SKM-1 (cell line): Measurements from ENCODE around the gene ARID1B.

Experiments used
- DNase-seq: peaks from one replicate; lab custom pipeline; 2025; ENCODE audit not compliant: unreplicated experiment; lab: John Stamatoyannopoulos, UW

Gene ARID1B

DNA sequence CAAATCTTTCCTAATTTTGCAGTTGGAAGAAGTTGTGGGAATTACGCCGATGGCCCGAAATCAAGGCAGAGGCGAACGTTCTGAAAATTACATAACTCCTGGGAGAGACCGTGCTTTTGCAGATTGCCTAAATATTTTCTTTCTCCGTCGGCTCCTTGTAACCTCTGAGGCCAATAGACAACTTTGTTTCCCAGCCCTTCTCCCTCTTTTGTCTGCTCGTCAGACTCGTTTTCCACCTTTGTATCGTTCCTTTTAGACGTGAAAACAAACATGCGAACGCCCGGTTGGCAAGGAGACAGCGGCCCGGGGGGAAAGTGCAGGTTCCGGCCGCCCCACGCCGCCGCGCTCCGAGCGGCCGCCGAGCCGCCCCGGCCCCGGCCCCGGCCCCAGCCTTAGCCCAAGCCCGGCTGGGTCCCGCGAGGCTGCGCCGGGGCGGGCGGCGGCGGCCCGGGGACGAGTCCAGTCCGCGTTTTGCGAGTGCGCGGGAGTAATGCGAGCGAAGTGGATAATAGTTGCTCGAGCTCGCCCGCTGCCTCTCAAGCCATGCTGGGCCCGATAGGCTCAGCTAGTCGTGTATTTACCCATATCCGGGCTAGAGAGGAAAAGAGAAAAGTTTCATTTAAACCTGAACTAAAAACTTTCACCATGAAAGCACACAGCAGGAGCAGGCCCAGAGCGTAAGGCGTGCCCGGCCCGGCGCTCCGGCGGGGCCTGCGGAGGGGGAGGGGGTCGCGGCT, at the start of gene ARID1B:
TSS of gene ARID1B (plus strand) at position 539 of the 737 bp plus-strand sequence. CDS start 303 bp downstream, outside the sequence.
- DNase-seq: peak; percentile 60

DNA sequence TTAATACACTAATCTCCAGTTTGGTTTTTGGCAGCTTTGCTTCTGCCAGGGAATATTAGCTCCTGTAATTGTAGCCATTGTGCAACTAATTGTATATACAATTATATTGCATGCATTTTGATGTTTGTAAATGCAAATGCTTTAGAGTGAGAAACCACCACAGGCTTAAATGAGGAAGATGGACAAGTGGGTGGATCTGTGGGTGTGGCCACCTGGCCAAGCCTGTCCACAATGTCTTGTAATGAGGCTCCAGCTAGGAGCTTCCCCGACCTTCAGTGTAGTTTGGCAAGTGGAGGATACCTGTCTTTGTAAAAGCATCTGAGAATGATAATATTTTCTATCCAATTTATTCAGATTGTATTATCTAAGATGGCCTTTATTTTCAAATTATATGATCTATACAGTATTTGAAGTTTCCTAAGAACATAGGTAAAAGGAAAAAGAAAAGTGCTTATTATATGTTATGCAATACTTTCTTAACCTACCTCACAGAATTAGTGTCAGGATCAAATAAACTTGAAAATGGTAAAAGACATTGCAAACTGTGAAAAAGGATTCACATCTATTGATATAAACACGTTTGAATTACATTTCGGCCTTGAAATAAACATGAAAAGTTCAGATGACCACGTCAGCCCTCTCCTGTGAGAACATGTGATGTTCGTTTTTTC, 49.3 kb upstream of the ARID1B start:
- no peak for DNase-seq

DNA sequence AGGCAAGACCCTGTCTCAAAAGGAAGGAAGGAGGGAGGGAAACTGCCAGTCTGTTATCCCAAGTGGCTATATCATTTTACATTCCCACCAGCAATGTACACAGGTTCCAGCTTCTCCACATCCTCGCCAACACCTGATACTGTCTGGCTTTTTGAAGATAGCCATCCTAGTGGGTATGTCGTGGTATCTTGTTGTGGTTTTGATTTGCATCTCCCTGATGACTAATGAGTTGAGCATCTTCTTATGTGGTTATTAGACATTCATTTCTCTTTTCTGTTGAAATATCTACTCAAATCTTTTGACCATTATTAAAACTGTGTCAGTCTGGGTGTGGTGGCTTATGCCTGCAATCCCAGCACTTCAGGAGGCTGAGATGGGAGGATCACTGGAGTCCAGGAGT, 47.9 kb upstream of the ARID1B start:
- DNase-seq: no peak

DNA sequence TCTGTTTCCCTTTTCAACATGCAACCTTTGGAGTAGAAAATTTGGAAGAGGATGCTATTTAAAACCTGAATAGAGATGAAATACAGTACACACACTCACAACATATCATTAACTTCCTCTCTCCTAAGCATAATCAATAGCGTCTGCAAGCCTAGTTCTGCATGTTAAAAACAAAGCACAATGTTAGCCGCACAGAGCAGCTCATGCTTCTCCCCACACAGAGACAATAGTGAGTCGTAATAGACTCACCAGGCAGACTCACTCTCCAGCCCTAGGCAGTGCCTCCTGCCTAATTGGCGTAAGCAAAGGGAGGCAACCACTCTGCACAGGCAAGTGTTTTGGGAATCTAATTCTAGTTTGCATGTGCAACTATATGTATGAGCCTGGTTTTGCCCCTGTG, 45.8 kb upstream of the ARID1B start:
- no peak for DNase-seq

DNA sequence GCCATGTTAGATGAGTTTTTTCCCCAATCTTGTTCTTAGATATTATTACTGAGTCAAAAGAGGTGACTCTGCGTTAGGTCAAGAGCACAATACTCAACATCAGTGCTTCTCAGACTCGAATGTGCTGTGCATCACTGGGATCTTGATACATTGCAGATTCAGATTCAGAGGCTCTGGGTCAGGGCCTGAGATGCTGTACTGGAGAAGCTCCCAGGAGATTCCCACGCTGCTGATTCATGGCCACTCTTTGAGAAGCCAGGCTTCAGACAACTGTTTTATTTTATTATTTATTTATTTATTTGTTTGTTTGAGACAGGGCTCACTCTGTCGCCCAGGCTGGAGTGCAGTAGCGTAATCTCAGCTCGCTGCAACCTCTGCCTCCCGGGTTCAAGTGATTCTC, 41.4 kb upstream of the ARID1B start:
- no peak for DNase-seq

DNA sequence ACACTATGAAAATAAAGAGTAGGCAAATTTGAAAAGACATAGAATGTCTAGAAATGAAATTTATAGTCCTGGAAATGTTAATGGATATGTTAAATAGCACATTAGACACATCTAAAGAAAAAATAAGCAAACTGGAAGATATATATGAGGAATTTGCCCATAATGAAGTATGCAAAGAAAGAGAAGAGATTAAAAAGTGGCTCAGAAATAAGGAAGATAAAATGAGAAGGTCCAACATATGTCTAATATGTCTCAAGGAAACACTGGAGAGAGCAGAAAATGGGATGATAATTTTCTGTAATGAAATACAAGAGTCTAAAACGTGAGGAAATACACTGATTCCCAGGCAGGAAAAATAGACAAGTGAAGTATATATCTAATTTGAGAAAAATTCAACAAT, 36.6 kb upstream of the ARID1B start:
- no peak for DNase-seq

DNA sequence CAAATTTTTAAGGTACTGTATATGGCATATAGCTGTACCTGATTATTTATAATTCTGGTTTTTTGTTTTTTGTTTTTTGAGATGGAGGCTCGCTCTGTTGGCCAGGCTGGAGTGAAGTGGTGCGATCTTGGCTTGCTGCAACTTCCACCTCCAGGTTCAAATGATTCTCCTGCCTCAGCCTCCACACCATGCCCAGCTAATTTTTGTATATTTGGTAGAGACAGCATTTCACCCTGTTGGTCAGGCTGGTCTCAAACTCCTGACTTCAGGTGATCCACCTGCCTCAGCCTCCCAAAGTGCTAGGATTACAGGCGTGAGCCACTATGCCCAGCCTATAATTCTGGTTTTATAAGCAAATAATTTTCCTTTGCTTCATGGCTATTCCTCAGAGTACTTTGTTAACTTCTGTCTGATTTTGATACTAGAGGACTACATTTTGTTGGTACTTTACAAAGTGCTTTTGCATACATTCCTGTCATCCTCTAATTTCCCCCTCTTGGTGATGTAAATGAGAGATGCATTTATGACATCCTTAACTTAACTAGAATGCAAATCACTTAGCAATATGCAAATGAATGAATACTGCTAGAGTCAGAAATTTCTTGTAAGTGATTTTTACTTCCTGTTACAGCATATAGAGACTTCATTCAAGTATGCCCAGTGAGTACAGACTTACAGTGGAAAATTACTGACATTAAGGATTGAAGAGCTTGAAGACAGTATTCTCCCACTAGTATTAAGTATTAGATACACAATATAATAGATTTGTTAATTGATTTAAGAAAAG, 35.7 kb upstream of the ARID1B start:
- DNase-seq: no peak

DNA sequence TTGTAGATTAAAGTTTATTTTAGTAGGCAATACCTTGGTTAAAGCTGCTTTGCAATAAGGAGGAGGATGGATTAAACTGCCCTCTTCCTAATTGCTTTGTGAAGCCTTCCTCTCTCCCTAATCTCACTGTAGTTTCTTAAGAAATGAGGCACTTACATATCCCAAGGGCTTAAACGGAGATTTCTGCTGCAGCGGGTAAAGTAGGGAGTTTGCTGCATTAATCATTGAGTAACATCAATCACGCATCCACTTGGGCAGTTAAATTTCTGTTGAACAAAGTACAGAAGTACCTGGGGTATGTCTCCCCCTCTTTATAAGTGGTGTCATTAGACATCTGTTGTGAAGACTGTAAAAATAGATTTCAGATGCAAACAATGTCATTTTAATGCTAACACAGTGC, 29.5 kb upstream of the ARID1B start:
- no peak for DNase-seq

DNA sequence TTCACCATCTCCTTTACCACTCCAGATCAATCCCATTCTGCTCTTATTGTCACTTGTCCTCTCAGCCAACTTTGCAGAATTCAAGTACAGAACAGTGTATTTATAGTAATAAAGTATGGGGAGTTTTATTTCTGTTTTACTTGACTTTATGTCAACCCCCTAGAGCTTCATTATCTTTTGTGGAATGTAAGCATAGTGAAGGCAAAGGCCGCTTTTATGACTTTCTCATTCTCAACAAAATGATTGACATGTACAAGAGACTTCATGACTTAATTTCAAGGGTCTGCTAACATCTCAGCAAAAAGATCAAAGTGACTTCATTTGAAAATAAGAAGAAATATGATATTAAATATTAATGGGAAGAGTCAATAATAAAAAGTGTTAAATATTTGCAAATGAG, 28.7 kb upstream of the ARID1B start:
- no peak for DNase-seq

DNA sequence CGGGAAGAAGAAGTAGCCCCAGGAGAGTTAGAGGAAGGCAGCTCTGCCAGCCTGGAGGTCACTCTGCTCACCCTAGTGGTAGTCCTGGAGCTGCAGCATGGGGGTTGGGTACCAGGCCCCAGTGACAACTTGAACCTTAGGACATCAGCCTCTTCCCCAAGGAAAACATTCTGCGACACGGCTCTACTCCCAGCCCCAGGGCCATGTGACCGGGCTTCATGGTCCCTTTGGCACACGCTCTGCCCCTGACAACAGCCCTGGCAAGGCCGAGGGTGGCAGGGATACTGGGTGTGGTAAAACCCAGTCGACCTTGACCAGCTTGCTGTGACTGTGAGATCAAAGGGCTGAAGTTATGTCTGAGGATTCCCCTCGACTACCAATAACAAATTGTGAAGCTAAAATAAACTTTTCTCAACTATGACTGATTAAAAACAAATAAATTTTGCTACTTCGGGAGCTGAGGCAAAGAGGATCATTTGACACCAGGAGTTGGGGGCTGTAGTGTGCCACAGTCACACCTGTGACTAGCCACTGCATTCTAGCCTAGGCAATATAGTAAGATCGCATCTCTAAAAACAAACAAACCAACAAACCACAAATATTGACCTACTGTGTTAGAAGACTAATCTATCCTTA, 24.4 kb upstream of the ARID1B start:
- DNase-seq: no peak

DNA sequence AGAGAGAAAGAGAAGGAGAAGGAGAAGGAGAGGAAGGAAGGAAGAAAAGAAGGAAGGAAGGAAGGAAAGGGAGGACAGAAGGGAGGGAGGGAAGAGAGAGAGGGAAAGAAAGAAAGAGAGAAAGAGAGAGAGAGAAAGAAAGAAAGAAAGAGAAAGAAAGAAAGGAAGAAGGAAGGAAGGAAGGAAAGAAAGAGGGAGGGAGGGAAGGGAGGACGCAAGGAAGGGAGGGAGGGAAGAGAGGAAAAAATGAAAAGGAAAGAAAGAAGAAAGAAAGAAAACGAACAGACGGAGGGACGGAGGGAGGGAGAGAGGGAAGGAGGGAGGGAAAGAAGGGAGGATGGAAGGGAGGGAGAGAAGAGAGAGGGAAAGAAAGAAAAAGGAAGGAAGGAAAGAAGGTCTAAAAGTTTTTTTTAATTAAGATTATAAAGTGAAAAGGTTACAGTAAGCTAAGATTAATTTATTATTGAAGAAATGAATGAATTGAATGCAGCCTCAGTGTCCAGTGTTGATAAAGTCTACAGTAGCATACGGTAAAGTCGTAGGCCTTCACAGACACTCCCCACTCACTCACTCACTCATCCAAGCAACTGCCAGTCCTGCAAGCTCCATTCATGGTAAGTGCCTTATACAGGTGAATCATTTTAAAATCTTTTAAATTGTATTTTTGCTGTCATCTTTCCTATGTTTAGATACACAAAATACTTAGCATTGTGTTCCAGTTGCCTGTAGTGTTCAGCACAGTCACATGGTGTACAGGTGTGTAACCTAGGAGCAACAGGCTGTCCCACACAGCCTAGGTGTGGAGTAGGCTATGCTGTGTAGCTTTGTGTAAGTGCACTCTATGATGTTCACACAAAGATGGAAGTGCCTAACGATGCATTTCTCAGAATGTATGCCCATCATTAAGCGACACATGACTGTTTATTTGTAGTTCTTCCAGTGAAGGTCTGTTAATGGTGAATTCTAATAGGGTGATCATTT, 20.3 kb upstream of the ARID1B start:
- no peak for DNase-seq

DNA sequence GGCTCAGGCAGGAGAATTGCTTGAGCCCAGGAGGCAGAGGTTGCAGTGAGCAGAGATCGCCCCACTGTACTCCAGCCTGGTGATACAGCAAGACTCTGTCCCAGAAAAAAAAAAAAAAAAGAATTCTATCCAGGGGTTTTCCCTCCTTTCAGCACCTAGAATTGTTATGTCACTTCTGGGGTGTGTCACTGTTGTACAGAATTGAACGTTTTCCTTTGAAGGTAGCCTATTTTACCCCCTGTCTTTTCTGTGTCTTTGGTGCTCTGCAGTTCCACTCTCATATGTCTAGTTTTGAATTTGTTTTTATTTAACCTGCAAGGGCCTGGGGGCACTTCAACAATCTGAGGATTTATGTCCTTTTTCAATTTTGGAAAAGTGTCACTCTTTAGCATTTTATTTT, 19.3 kb upstream of the ARID1B start:
- no peak for DNase-seq

DNA sequence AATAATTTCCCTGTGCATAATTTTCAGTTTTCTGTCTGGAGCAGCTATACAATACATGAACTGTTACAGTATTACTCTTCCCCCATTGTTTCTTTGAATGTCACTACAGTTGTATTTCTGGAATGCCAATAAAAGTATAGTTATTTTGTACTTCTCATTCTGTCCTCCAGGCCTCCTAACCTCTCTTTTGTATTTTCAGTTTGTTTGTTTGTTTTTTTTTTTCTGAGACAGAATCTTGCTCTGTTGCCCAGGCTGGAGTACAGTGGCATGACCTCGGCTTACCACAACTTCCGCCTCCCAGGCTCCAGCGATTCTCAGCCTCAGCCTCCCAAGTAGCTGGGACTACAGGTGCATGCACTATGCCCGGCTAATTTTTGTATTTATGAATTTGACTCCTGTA, 16.8 kb upstream of the ARID1B start:
- DNase-seq: no peak

DNA sequence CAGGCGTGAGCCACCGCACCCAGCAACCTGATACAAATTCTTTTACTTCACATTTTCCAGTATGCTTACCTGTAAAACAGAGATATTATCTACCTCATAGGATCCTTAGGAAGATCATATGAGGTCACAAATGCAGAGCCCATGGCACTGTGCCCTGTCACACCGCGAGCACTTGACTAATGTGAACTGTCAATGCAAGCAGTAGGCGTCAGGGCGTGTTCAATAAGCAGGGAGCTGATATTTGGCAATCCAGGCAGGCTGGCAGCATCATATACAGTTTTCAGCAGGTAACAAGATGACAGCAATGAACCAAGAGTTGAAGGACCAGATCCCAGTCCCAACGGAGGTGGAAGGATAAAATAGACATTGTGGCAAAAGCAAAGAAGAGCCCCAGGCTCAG, 14.6 kb upstream of the ARID1B start:
- DNase-seq: no peak

DNA sequence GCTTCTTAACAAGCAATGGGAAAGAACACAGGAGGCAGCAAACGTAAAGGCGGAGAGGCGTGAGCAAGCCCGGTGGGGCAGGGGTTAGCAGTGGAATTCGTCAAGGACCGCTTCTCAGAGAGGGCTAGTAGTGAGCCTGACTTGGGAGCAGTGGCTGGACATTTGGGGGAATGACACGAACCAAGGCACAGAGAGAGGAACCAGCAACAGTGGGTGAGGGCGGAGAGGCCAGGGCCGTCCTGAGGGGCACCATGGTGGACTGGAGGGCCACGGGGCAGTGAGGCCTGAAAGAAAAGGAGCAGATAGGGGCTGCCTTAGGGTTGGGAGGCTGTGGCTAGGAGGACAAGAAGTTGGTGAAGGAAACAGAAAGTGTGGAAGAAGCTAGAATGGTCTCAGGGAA, 12.1 kb upstream of the ARID1B start:
- DNase-seq: no peak

DNA sequence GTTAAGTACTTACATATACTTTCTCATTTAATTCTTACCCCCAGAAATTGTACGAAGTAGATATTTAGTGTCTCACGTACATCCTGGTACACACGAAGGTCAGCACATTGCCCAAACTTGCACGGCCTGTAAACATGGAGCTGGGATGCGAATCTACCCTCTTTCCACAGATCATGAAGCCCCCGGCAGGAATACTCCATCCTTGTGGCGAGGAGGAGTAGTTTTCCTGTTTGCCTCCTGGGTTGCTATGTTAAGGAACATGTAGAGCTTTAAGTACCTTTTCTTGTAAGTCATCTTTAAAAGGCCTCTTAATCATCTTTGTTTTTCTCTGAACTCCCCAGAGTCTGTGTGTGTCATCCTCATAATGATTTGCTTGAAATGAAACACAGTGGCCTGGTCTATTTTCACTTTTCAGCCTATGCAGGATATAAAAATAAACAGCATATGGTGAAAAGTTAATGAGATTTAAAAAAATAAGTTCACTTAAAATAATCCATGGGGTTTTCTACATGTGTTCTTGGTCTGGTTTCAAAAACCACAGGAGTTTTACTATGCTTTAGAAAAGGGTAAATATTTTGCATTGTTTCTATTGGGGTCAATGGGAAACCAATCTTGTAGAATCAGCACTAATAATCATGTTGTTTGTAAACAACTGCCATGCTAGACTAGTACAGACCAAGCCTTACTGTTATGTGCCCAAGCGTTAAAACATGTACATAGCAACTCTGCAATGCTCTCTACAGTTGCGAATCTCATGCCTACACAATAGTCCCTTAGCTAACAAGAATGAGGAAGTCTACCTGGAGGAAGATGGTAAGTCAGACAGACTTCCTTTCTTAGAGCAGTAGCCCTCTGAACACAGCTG, 9.3 kb upstream of the ARID1B start:
- peak; percentile 61 for DNase-seq

DNA sequence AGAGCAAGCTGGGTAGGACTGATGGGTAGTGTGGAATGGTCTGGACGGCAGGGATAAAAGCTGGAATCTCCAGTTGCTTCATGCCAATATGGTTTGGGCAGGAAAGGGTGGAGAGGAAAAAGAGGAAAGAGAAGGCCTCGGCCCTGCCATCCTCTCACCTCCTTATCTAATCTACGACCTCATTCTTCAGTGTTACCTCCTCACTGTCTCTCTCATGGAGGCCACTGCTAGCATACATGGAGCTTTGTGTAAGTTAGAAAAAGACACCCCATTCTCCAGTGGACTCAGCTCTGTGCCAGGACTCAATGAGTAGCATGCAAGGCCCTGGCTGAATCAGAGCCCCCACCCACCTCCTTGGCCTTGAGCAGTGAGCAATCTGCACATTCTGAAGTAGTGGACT, 6.1 kb upstream of the ARID1B start:
- DNase-seq: no peak

DNA sequence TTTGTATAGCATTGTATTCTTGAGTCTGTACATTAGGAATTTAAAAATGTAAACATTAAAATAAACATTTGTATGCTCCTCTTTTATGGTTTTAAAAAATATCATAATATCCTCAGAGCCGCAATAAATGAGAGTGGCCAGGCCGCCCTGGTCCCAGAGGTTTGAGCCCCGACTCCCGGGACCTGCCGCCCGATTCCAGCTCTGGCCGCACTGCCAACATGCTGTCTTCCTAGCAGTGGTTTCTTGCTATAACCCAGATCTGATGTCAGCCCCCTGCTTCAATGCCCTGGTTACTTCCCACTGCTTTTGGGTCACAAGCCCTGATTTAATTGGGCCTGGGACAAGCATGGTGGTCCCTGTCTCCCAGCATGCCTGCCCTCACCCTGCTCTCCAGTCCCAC, 5.4 kb upstream of the ARID1B start:
- no peak for DNase-seq

DNA sequence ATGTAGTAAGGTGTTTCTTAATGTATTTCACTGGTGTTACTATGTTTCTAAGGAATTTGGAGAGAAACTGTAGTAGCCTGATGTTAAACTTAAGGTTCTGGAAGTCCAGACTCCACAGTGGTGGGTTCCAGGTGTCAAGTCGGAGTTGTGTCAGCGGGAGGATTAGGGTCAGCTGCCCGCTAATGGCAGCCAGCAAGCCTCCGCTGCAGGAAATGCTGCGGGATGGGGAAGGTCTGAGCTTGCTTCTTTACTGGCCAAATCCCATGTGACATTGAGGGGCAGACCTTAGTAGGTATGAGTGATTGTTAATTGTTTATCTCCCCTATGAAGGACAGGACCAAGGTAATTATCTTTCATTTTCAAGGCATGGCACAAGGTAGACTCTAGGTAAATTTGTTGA, 3.7 kb upstream of the ARID1B start:
- no peak for DNase-seq
